GM13976 (cell line): ENCODE measurements around the gene CCDC148.

Experiments
- DNase-seq: peaks from one replicate; pipeline ENCODE4 v3.0.0; 2012; ENCODE audit warnings: low spot score
- CTCF ChIP-seq: IDR thresholded peaks from 2 replicates; pipeline ENCODE4 v1.5.1; 2012; ENCODE audit warnings: borderline replicate concordance, mild to moderate bottlenecking; ENCODE audit not compliant: insufficient read depth; ENCODE audit errors: extremely low read depth, missing control alignments, control extremely low read depth
- in situ Hi-C: fragments of 300-500 bp; cut with MboI; formaldehyde crosslinking; loops from one replicate; pipeline ENCODE4 v1.12.0; 2022; ENCODE audit warnings: low sequenced_read_pairs, mixed read lengths, inconsistent platforms; ENCODE audit not compliant: unreplicated experiment

Gene CCDC148

GRCh38 chr2:158410132-158410531, 46.4 kb downstream of the CCDC148 start:
- in situ Hi-C loops, result no loop called here
- DNase-seq, result no peak
- no peak for TF ChIP-seq CTCF

- DNase-seq, result no peak
- TF ChIP-seq CTCF, result no peak
- in situ Hi-C loops, result no loop called here
Measured at GRCh38 chr2:158407031-158407430, 49.5 kb downstream of the CCDC148 start.

GRCh38 chr2:158405341-158405740, 51.2 kb downstream of the CCDC148 start:
- no peak for TF ChIP-seq CTCF
- no peak for DNase-seq
- in situ Hi-C loops, result no loop called here

- in situ Hi-C loops, result no loop called here
- no peak for DNase-seq
- no peak for TF ChIP-seq CTCF
Measured at GRCh38 chr2:158403237-158403636, 53.3 kb downstream of the CCDC148 start.

- no peak for DNase-seq
- TF ChIP-seq CTCF, result no peak
- in situ Hi-C loops, result no loop called here
Measured at GRCh38 chr2:158402665-158403064, 53.9 kb downstream of the CCDC148 start.

- no peak for DNase-seq
- in situ Hi-C loops, result no loop called here
- no peak for TF ChIP-seq CTCF
Measured at GRCh38 chr2:158395166-158395565, 61.4 kb downstream of the CCDC148 start.

GRCh38 chr2:158394453-158394852, 62.1 kb downstream of the CCDC148 start:
- in situ Hi-C loops, result no loop called here
- no peak for DNase-seq
- no peak for TF ChIP-seq CTCF
